ENCODE measurements around the gene SLC5A10.
"Not testable (repeated sequence)": the region's sequence is repeated elsewhere in the genome, so short reads cannot be mapped to it uniquely, and the experiment has no call there.

The SLC5A10 gene

GRCh38 chr17:19038007-19038406, 86.0 kb downstream of the SLC5A10 start:
- H3K4me3 ChIP-seq (ENCODE audit: low read length in 2 of 2); H3K9ac ChIP-seq (ENCODE audit: low read depth in 1 of 2, low read length in 2 of 2); H3K27ac ChIP-seq (ENCODE audit: low read depth in 2 of 2, low read length in 2 of 2); H3K36me3 ChIP-seq (ENCODE audit: control insufficient read depth in 2 of 2, insufficient read depth in 2 of 2, low read length in 2 of 2); H3K4me1 ChIP-seq (ENCODE audit: control insufficient read depth in 2 of 2, insufficient read depth in 2 of 2, low read length in 2 of 2); H3K27me3 ChIP-seq (ENCODE audit: control insufficient read depth in 2 of 2, insufficient read depth in 2 of 2, low read length in 2 of 2); H3K9me3 ChIP-seq (ENCODE audit: control insufficient read depth in 2 of 2, low read length in 2 of 2): not testable (repeated sequence)

- H3K27ac ChIP-seq (ENCODE audit: low read depth in 2 of 2, low read length in 2 of 2); H3K27me3 ChIP-seq (ENCODE audit: control insufficient read depth in 2 of 2, insufficient read depth in 2 of 2, low read length in 2 of 2); H3K9ac ChIP-seq (ENCODE audit: low read depth in 1 of 2, low read length in 2 of 2); H3K9me3 ChIP-seq (ENCODE audit: control insufficient read depth in 2 of 2, low read length in 2 of 2); H3K36me3 ChIP-seq (ENCODE audit: control insufficient read depth in 2 of 2, insufficient read depth in 2 of 2, low read length in 2 of 2); H3K4me1 ChIP-seq (ENCODE audit: control insufficient read depth in 2 of 2, insufficient read depth in 2 of 2, low read length in 2 of 2); H3K4me3 ChIP-seq (ENCODE audit: low read length in 2 of 2): not testable (repeated sequence)
These were observed 86.8 kb downstream of the SLC5A10 start for GRCh38 chr17:19038730-19039129.

GRCh38 chr17:19040350-19040749, 88.4 kb downstream of the SLC5A10 start:
- not testable (repeated sequence) for H3K27ac ChIP-seq (ENCODE audit: low read depth in 2 of 2, low read length in 2 of 2); H3K9me3 ChIP-seq (ENCODE audit: control insufficient read depth in 2 of 2, low read length in 2 of 2); H3K27me3 ChIP-seq (ENCODE audit: control insufficient read depth in 2 of 2, insufficient read depth in 2 of 2, low read length in 2 of 2); H3K9ac ChIP-seq (ENCODE audit: low read depth in 1 of 2, low read length in 2 of 2); H3K36me3 ChIP-seq (ENCODE audit: control insufficient read depth in 2 of 2, insufficient read depth in 2 of 2, low read length in 2 of 2); H3K4me3 ChIP-seq (ENCODE audit: low read length in 2 of 2); H3K4me1 ChIP-seq (ENCODE audit: control insufficient read depth in 2 of 2, insufficient read depth in 2 of 2, low read length in 2 of 2)

GRCh38 chr17:19041871-19042270, 89.9 kb downstream of the SLC5A10 start:
- not testable (repeated sequence) for H3K36me3 ChIP-seq (ENCODE audit: control insufficient read depth in 2 of 2, insufficient read depth in 2 of 2, low read length in 2 of 2); H3K4me3 ChIP-seq (ENCODE audit: low read length in 2 of 2); H3K4me1 ChIP-seq (ENCODE audit: control insufficient read depth in 2 of 2, insufficient read depth in 2 of 2, low read length in 2 of 2); H3K27ac ChIP-seq (ENCODE audit: low read depth in 2 of 2, low read length in 2 of 2); H3K9ac ChIP-seq (ENCODE audit: low read depth in 1 of 2, low read length in 2 of 2); H3K27me3 ChIP-seq (ENCODE audit: control insufficient read depth in 2 of 2, insufficient read depth in 2 of 2, low read length in 2 of 2); H3K9me3 ChIP-seq (ENCODE audit: control insufficient read depth in 2 of 2, low read length in 2 of 2)

GRCh38 chr17:19042369-19042768, 90.4 kb downstream of the SLC5A10 start:
- not testable (repeated sequence) for H3K27ac ChIP-seq (ENCODE audit: low read depth in 2 of 2, low read length in 2 of 2); H3K27me3 ChIP-seq (ENCODE audit: control insufficient read depth in 2 of 2, insufficient read depth in 2 of 2, low read length in 2 of 2); H3K36me3 ChIP-seq (ENCODE audit: control insufficient read depth in 2 of 2, insufficient read depth in 2 of 2, low read length in 2 of 2); H3K9ac ChIP-seq (ENCODE audit: low read depth in 1 of 2, low read length in 2 of 2); H3K4me1 ChIP-seq (ENCODE audit: control insufficient read depth in 2 of 2, insufficient read depth in 2 of 2, low read length in 2 of 2); H3K4me3 ChIP-seq (ENCODE audit: low read length in 2 of 2); H3K9me3 ChIP-seq (ENCODE audit: control insufficient read depth in 2 of 2, low read length in 2 of 2)

- not testable (repeated sequence) for H3K4me1 ChIP-seq (ENCODE audit: control insufficient read depth in 2 of 2, insufficient read depth in 2 of 2, low read length in 2 of 2); H3K36me3 ChIP-seq (ENCODE audit: control insufficient read depth in 2 of 2, insufficient read depth in 2 of 2, low read length in 2 of 2); H3K4me3 ChIP-seq (ENCODE audit: low read length in 2 of 2); H3K27ac ChIP-seq (ENCODE audit: low read depth in 2 of 2, low read length in 2 of 2); H3K27me3 ChIP-seq (ENCODE audit: control insufficient read depth in 2 of 2, insufficient read depth in 2 of 2, low read length in 2 of 2); H3K9ac ChIP-seq (ENCODE audit: low read depth in 1 of 2, low read length in 2 of 2); H3K9me3 ChIP-seq (ENCODE audit: control insufficient read depth in 2 of 2, low read length in 2 of 2)
These were observed 91.1 kb downstream of the SLC5A10 start for GRCh38 chr17:19043032-19043431.

- not testable (repeated sequence) for H3K36me3 ChIP-seq (ENCODE audit: control insufficient read depth in 2 of 2, insufficient read depth in 2 of 2, low read length in 2 of 2); H3K27ac ChIP-seq (ENCODE audit: low read depth in 2 of 2, low read length in 2 of 2); H3K9ac ChIP-seq (ENCODE audit: low read depth in 1 of 2, low read length in 2 of 2); H3K27me3 ChIP-seq (ENCODE audit: control insufficient read depth in 2 of 2, insufficient read depth in 2 of 2, low read length in 2 of 2); H3K4me1 ChIP-seq (ENCODE audit: control insufficient read depth in 2 of 2, insufficient read depth in 2 of 2, low read length in 2 of 2); H3K9me3 ChIP-seq (ENCODE audit: control insufficient read depth in 2 of 2, low read length in 2 of 2); H3K4me3 ChIP-seq (ENCODE audit: low read length in 2 of 2)
These were observed 92.7 kb downstream of the SLC5A10 start for GRCh38 chr17:19044643-19045042.

- H3K4me1 ChIP-seq (ENCODE audit: control insufficient read depth in 2 of 2, insufficient read depth in 2 of 2, low read length in 2 of 2); H3K27me3 ChIP-seq (ENCODE audit: control insufficient read depth in 2 of 2, insufficient read depth in 2 of 2, low read length in 2 of 2); H3K9me3 ChIP-seq (ENCODE audit: control insufficient read depth in 2 of 2, low read length in 2 of 2); H3K36me3 ChIP-seq (ENCODE audit: control insufficient read depth in 2 of 2, insufficient read depth in 2 of 2, low read length in 2 of 2); H3K9ac ChIP-seq (ENCODE audit: low read depth in 1 of 2, low read length in 2 of 2); H3K27ac ChIP-seq (ENCODE audit: low read depth in 2 of 2, low read length in 2 of 2); H3K4me3 ChIP-seq (ENCODE audit: low read length in 2 of 2): not testable (repeated sequence)
These were observed 94.9 kb downstream of the SLC5A10 start, which contains the start of gene GRAP for GRCh38 chr17:19046782-19047375. Gene GRAP, minus strand, starts transcription at chr17:19046957. Its CDS starts 31 bp downstream, at chr17:19046926.

GRCh38 chr17:19047510-19047909, 95.5 kb downstream of the SLC5A10 start:
- H3K27ac ChIP-seq (ENCODE audit: low read depth in 2 of 2, low read length in 2 of 2); H3K36me3 ChIP-seq (ENCODE audit: control insufficient read depth in 2 of 2, insufficient read depth in 2 of 2, low read length in 2 of 2); H3K4me3 ChIP-seq (ENCODE audit: low read length in 2 of 2); H3K9me3 ChIP-seq (ENCODE audit: control insufficient read depth in 2 of 2, low read length in 2 of 2); H3K9ac ChIP-seq (ENCODE audit: low read depth in 1 of 2, low read length in 2 of 2); H3K4me1 ChIP-seq (ENCODE audit: control insufficient read depth in 2 of 2, insufficient read depth in 2 of 2, low read length in 2 of 2); H3K27me3 ChIP-seq (ENCODE audit: control insufficient read depth in 2 of 2, insufficient read depth in 2 of 2, low read length in 2 of 2): not testable (repeated sequence)

GRCh38 chr17:19048826-19049225, 96.9 kb downstream of the SLC5A10 start:
- H3K4me3 ChIP-seq (ENCODE audit: low read length in 2 of 2); H3K4me1 ChIP-seq (ENCODE audit: control insufficient read depth in 2 of 2, insufficient read depth in 2 of 2, low read length in 2 of 2); H3K9me3 ChIP-seq (ENCODE audit: control insufficient read depth in 2 of 2, low read length in 2 of 2); H3K27ac ChIP-seq (ENCODE audit: low read depth in 2 of 2, low read length in 2 of 2); H3K27me3 ChIP-seq (ENCODE audit: control insufficient read depth in 2 of 2, insufficient read depth in 2 of 2, low read length in 2 of 2); H3K36me3 ChIP-seq (ENCODE audit: control insufficient read depth in 2 of 2, insufficient read depth in 2 of 2, low read length in 2 of 2); H3K9ac ChIP-seq (ENCODE audit: low read depth in 1 of 2, low read length in 2 of 2): not testable (repeated sequence)

GRCh38 chr17:19055447-19055846, 103.5 kb downstream of the SLC5A10 start:
- not testable (repeated sequence) for H3K4me1 ChIP-seq (ENCODE audit: control insufficient read depth in 2 of 2, insufficient read depth in 2 of 2, low read length in 2 of 2); H3K27me3 ChIP-seq (ENCODE audit: control insufficient read depth in 2 of 2, insufficient read depth in 2 of 2, low read length in 2 of 2); H3K4me3 ChIP-seq (ENCODE audit: low read length in 2 of 2); H3K9ac ChIP-seq (ENCODE audit: low read depth in 1 of 2, low read length in 2 of 2); H3K9me3 ChIP-seq (ENCODE audit: control insufficient read depth in 2 of 2, low read length in 2 of 2); H3K27ac ChIP-seq (ENCODE audit: low read depth in 2 of 2, low read length in 2 of 2); H3K36me3 ChIP-seq (ENCODE audit: control insufficient read depth in 2 of 2, insufficient read depth in 2 of 2, low read length in 2 of 2)
